Pancreas (tissue), 10 donors: ENCODE data around the gene PHACTR2. TPM values are rescaled to one million over a fixed set of nuclear protein-coding genes. Genes with fewer than 3 reads are reported as not detected.

Source experiments
- ATAC-seq, 4 donors: fragments of 200-7000 bp; cut with Tn5 transposase; one replicate each; pipeline versions ENCODE4 v1.8.0 to v1.9.1; 2020; ENCODE audit warnings: mild to moderate bottlenecking in 4 of 4, moderate library complexity in 4 of 4
- DNase-seq, 6 donors: peaks; one replicate each; pipeline ENCODE4 v3.0.0-alpha.2; 2020
- FAIRE-seq: peaks from 2 replicates; lab custom pipeline; 2012; peaks lifted over from hg19 to GRCh38; lab: Jason Lieb, UNC
- H3K27ac ChIP-seq, 4 donors: fragments of 200-600 bp; sonication (generic); 1 replicate in 3 of 4; 2 replicates in 1 of 4; pipeline versions ENCODE4 v1.5.0 to v1.8.0; 2020
- H3K27me3 ChIP-seq, 4 donors: fragments of 200-600 bp; one replicate each; pipeline ENCODE4 v1.8.0; 2021
- H3K36me3 ChIP-seq, 3 donors: fragments of 200-600 bp; sonication (generic) in 1 of 3; one replicate each; pipeline versions ENCODE4 v1.5.0 to v1.8.0; 2020 to 2021
- H3K4me1 ChIP-seq, 3 donors: fragments of 200-600 bp; one replicate each; pipeline ENCODE4 v1.8.0; 2021
- H3K4me3 ChIP-seq, 4 donors: fragments of 200-600 bp; sonication (generic) in 2 of 4; one replicate each; pipeline versions ENCODE4 v1.5.0 to v1.8.0; 2020 to 2021
- H3K9me3 ChIP-seq, 4 donors: fragments of 200-600 bp; one replicate each; pipeline ENCODE4 v1.8.0; 2021
- CTCF ChIP-seq, 4 donors: fragments of 200-600 bp; sonication (generic) in 3 of 4; IDR thresholded peaks; one replicate each; pipeline versions ENCODE4 v1.5.0 to v1.8.0; 2021; ENCODE audit warnings: antibody characterized with exemption in 4 of 4
- WGBS, 2 donors: extraction: QIAGEN DNeasy Blood & Tissue Kit; methylation state at CpG; one replicate each; pipeline ENCODE4 v1.1.7; 2013; 5-methylcytosine and 5-hydroxymethylcytosine counted together
- intact Hi-C, 3 donors: fragments of 100-400 bp; cut with DNase I; formaldehyde crosslinking; loops; one replicate each; pipeline versions ENCODE4 v1.11.1 to v1.14.2; 2022
- polyA plus RNA-seq, 2 donors: library from polyadenylated mRNA; stranded (reverse); fragments of 200-250 nt; gene quantifications; one replicate each; pipeline ENCODE4 v1.2.3, GENCODE V29; 2013
- total RNA-seq, 6 donors: library from RNA; stranded (reverse); fragmentation: NEBNext Ultra II Directional in 4 of 6; extraction: Animal tissue kit (Norgen Biotek cat#: 25700) in 4 of 6; gene quantifications; one replicate each; pipeline versions ENCODE4 v1.2.1 to v1.2.4, GENCODE V29; 2021 to 2023
- donor health status: healthy with polysubstance abuse.
- donor health status: DM: no; HTN: no; CAD: no; lungs with moderate emphysema.
- donor health status: DM: no; HTN: no; CAD: no.
- donor health status: control.
- donor health status: control.
- donor health status: Bipolar disorder and iron deficiency.
- donor health status: DM: yes; HTN: yes; CAD: no.
- donor health status: DM: no; HTN: no; CAD: no.
- donor health status: DM: no; HTN: no; CAD: no.
- donor health status: DM: yes; HTN: yes; CAD: no.

Gene PHACTR2
- total and polyA plus RNA-seq, 8 donors, result 2.7 to 19.0 (median 8.9) TPM

- intact Hi-C loops, result no loop called here
- DNase-seq, result no peak
- ATAC-seq, result peak in 1 of 4 donors; percentile 4
- no peak for FAIRE-seq
- Histone ChIP-seq H3K27ac (peak overlapping the region in 2 of 4 donors; percentile 14 to 31), H3K4me3 (no peak overlapping the region), H3K27me3 (no peaks in the 10 kb centered on the region), H3K36me3 (no peaks in the 10 kb centered on the region), H3K4me1 (peaks cover 0 to 17% (median 3%) of the 10 kb centered on the region in 3 donors), H3K9me3 (no peaks in the 10 kb centered on the region)
- TF ChIP-seq CTCF (IDR thresholded peaks at IDR 0.05), result no peak
- 28 to 34% methylated on average over 1 of the region's 1 CpG for WGBS, 2 donors
These were observed 1.8 kb upstream of the PHACTR2 start for GRCh38 chr6:143675946-143676345.

- DNase-seq (no peak), FAIRE-seq (peak; percentile 13), ATAC-seq (no peak)
- H3K27me3 ChIP-seq, result no peaks in the 10 kb centered on the region
- peaks cover 0 to 17% (median 3%) of the 10 kb centered on the region in 3 donors for H3K4me1 ChIP-seq
- intact Hi-C loops, result no loop called here
- no peak overlapping the region for H3K4me3 ChIP-seq
- H3K36me3 ChIP-seq, result no peaks in the 10 kb centered on the region
- 86 to 89% methylated on average over 4 of the region's 4 CpGs for WGBS, 2 donors
- H3K9me3 ChIP-seq, result no peaks in the 10 kb centered on the region
- no peak for TF ChIP-seq CTCF (IDR thresholded peaks at IDR 0.05)
- peak overlapping the region in 1 of 4 donors; percentile 5 for H3K27ac ChIP-seq
These were observed 1.2 kb upstream of the PHACTR2 start for GRCh38 chr6:143676437-143677045.

GRCh38 chr6:143677577-143677890 is 231 bp upstream of the PHACTR2 start:
- FAIRE-seq (no peak), ATAC-seq (no peak)
- 2 to 3% methylated on average over 9 of the region's 9 CpGs for WGBS, 2 donors

GRCh38 chr6:143679041-143679440 is 1.3 kb downstream of the PHACTR2 start:
- intact Hi-C loops, result no loop called here
- no peaks in the 10 kb centered on the region for H3K36me3 ChIP-seq
- 8 to 15% methylated on average over 3 of the region's 3 CpGs for WGBS, 2 donors
- no peaks in the 10 kb centered on the region for H3K27me3 ChIP-seq
- no peak for DNase-seq
- H3K4me1 ChIP-seq, result peaks cover 0 to 15% (median 3%) of the 10 kb centered on the region in 3 donors
- no peak for ATAC-seq
- TF ChIP-seq CTCF (IDR thresholded peaks at IDR 0.05), result no peak
- H3K9me3 ChIP-seq, result no peaks in the 10 kb centered on the region
- peak overlapping the region in 2 of 4 donors; percentile 84 to 91 for H3K27ac ChIP-seq
- no peak for FAIRE-seq
- peak overlapping the region in 3 of 4 donors; percentile 57 to 76 (median 66) for H3K4me3 ChIP-seq

More at GRCh38 chr6:143677577-143677890, 231 bp upstream of the PHACTR2 start:
- H3K27me3 ChIP-seq, result no peaks in the 10 kb centered on the region
- H3K4me3 ChIP-seq, result peak overlapping the region; percentile 57 to 76 (median 62)
- H3K4me1 ChIP-seq, result peaks cover 0 to 17% (median 3%) of the 10 kb centered on the region in 3 donors
- no peaks in the 10 kb centered on the region for H3K36me3 ChIP-seq
- intact Hi-C loops, result no loop called here
- H3K27ac ChIP-seq, result peak overlapping the region; percentile 53 to 91 (median 78)
- DNase-seq, result no peak
- TF ChIP-seq CTCF (IDR thresholded peaks at IDR 0.05), result no peak
- no peaks in the 10 kb centered on the region for H3K9me3 ChIP-seq

- 73 to 79% methylated on average over 5 of the region's 5 CpGs for WGBS, 2 donors
- TF ChIP-seq CTCF (IDR thresholded peaks at IDR 0.05), result no peak
- no peak for DNase-seq
- intact Hi-C loops, result no loop called here
- no peaks in the 10 kb centered on the region for H3K36me3 ChIP-seq
- H3K4me1 ChIP-seq, result peaks cover 0 to 13% (median 3%) of the 10 kb centered on the region in 3 donors
- H3K27me3 ChIP-seq, result no peaks in the 10 kb centered on the region
- no peak for FAIRE-seq
- H3K9me3 ChIP-seq, result no peaks in the 10 kb centered on the region
- H3K27ac ChIP-seq, result peak overlapping the region in 1 of 4 donors; percentile 91
- ATAC-seq, result no peak
- H3K4me3 ChIP-seq, result peak overlapping the region in 1 of 4 donors; percentile 4
These were observed 2.4 kb downstream of the PHACTR2 start for GRCh38 chr6:143680141-143680540.
